ENCODE data around the gene DSPP. TPM values are rescaled to one million over a fixed set of nuclear protein-coding genes. Genes with fewer than 3 reads are reported as not detected.

DSPP gene
- total and polyA plus RNA-seq, 2 of the 8 experiments (the other 6 are each of a cell fraction or from before 2014, with no cell fraction given): not detected

GRCh38 chr4:87589531-87589930, 18.8 kb upstream of the DSPP start:
- DNase-seq (ENCODE audit: low read depth in 1 of 2, low spot score in 2 of 2): no peak
- POLR2A ChIA-PET (ENCODE audit: partially characterized antibody): no interaction called here

More at GRCh38 chr4:87589531-87589930, 18.8 kb upstream of the DSPP start:
- Histone ChIP-seq H3K23ac (ENCODE audit: insufficient read length) (no peak overlapping the region), H3K36me3 (ENCODE audit: control insufficient read depth in 2 of 4, insufficient read depth in 4 of 4, low read length in 3 of 4) (no peaks in the 10 kb centered on the region), H3K4me1 (replicated peaks in 1 of 4; ENCODE audit: control insufficient read depth in 3 of 4, insufficient read depth in 4 of 4, low read length in 3 of 4) (no peaks in the 10 kb centered on the region), H3K27ac (ENCODE audit: low read depth, low read length) (no peak overlapping the region), H4K91ac (replicated peaks; ENCODE audit: insufficient read length, low read length) (no peak overlapping the region), H4K5ac (ENCODE audit: insufficient read length, low read depth, low read length) (no peak overlapping the region), H2AK5ac (ENCODE audit: low read depth, low read length) (no peak overlapping the region), H3K79me1 (ENCODE audit: low read depth, low read length) (no peaks in the 10 kb centered on the region), H3K4me3 (ENCODE audit: extremely low read depth in 1 of 4, insufficient read depth in 2 of 4, low read depth in 3 of 4, low read length in 4 of 4) (no peak overlapping the region), H3K4me2 (ENCODE audit: insufficient read depth in 1 of 2, low read depth in 2 of 2, low read length in 2 of 2) (no peak overlapping the region), H3K27me3 (replicated peaks in 1 of 4; ENCODE audit: control insufficient read depth in 3 of 4, extremely low read depth in 1 of 4, insufficient read depth in 3 of 4, low read length in 3 of 4) (no peaks in the 10 kb centered on the region), H2BK20ac (ENCODE audit: low read length) (no peak overlapping the region), H3K56ac (replicated peaks; ENCODE audit: insufficient read length, low read depth, low read length) (no peak overlapping the region), H3K18ac (ENCODE audit: extremely low read depth, low read length) (no peak overlapping the region), H2BK15ac (ENCODE audit: low read length) (no peak overlapping the region), H3K23me2 (ENCODE audit: low read depth, low read length) (no peaks in the 10 kb centered on the region), H3K9me3 (ENCODE audit: insufficient read depth in 2 of 2, low read depth in 1 of 2, low read length in 1 of 2) (no peaks in the 10 kb centered on the region), H3K79me2 (ENCODE audit: control insufficient read depth in 1 of 2, insufficient read depth in 2 of 2, low read length in 2 of 2) (no peaks in the 10 kb centered on the region), H3K4ac (replicated peaks; ENCODE audit: insufficient read length, low read depth, low read length) (no peak overlapping the region), H2BK5ac (ENCODE audit: low read depth, low read length) (no peak overlapping the region), H3K14ac (ENCODE audit: insufficient read length) (no peak overlapping the region), H2BK120ac (replicated peaks; ENCODE audit: low read depth, low read length) (no peak overlapping the region), H2BK12ac (ENCODE audit: low read depth, low read length) (no peak overlapping the region), H2AFZ (ENCODE audit: low read length) (peak overlapping the region; percentile 70; the same call in 1 of the 2 replicates), H4K8ac (ENCODE audit: extremely low read depth, insufficient read depth, low read length) (no peak overlapping the region), H3K9ac (replicated peaks in 1 of 4; ENCODE audit: extremely low read depth in 1 of 4, low read depth in 3 of 4, low read length in 3 of 4) (no peak overlapping the region), H4K20me1 (replicated peaks in 1 of 2; ENCODE audit: control insufficient read depth in 1 of 2, insufficient read depth in 2 of 2, low read length in 2 of 2) (no peaks in the 10 kb centered on the region)
- CTCF ChIA-PET (ENCODE audit: partially characterized antibody): no interaction called here
- no peak for TF ChIP-seq USF2 (IDR thresholded peaks at IDR 0.05; ENCODE audit: low read length)
- no peak for TF ChIP-seq TEAD4 (IDR thresholded peaks at IDR 0.05; ENCODE audit: low read depth, low read length)
- TF ChIP-seq GTF2F1 (IDR thresholded peaks at IDR 0.05; ENCODE audit: borderline replicate concordance, low read depth, low read length): no peak
- TF ChIP-seq FOSL1 (IDR thresholded peaks at IDR 0.05; ENCODE audit: insufficient read depth, low read depth, low read length): no peak
- TF ChIP-seq TBP (IDR thresholded peaks at IDR 0.05; ENCODE audit: low read depth, low read length): no peak
- TF ChIP-seq SIRT6 (IDR thresholded peaks at IDR 0.05; ENCODE audit: low read length): no peak
- peak; percentile 57 for FAIRE-seq
